GM21447 (cell line): ENCODE results near the gene PDGFB.

ENCODE experiments used
- ATAC-seq: cut with Tn5 transposase; IDR thresholded peaks from one replicate; pipeline ENCODE4 v1.9.1; 2021; ENCODE audit not compliant: unreplicated experiment

PDGFB gene

GRCh38 chr22:39176714-39177455, 67.9 kb downstream of the PDGFB start:
- no peak for ATAC-seq

- ATAC-seq: no peak
Measured at GRCh38 chr22:39176143-39176713, 68.6 kb downstream of the PDGFB start.

GRCh38 chr22:39175353-39176142, 69.2 kb downstream of the PDGFB start:
- ATAC-seq: no peak

- no peak for ATAC-seq
Measured at GRCh38 chr22:39174498-39175352, 70.1 kb downstream of the PDGFB start.

GRCh38 chr22:39173787-39174497, 70.8 kb downstream of the PDGFB start:
- ATAC-seq: no peak
